WERI-Rb-1 (cell line): Measurements from ENCODE around the gene SOSTDC1.
"Not testable (repeated sequence)": the region's sequence is repeated elsewhere in the genome, so short reads cannot be mapped to it uniquely, and the experiment has no call there.

Source experiments
- DNase-seq: peaks from one replicate; pipeline ENCODE4 v3.0.0-alpha.2; 2020
- H3K27ac ChIP-seq: fragments of 250-450 bp; sonication (Bioruptor Pico); 2 replicates; pipeline ENCODE4 v1.5.1; 2020; ENCODE audit warnings: mild to moderate bottlenecking, moderate library complexity
- H3K27me3 ChIP-seq: fragments of 250-450 bp; sonication (Bioruptor Pico); 2 replicates; pipeline ENCODE4 v1.5.1; 2021; ENCODE audit warnings: mild to moderate bottlenecking, low read depth, moderate library complexity; ENCODE audit not compliant: insufficient read depth, severe bottlenecking
- H3K36me3 ChIP-seq: fragments of 250-450 bp; sonication (Bioruptor Pico); 2 replicates; pipeline ENCODE4 v1.5.1; 2020; ENCODE audit warnings: mild to moderate bottlenecking, moderate library complexity
- H3K4me3 ChIP-seq: 2 replicates; pipeline ENCODE4 v1.5.1; 2011; ENCODE audit warnings: low read depth, mild to moderate bottlenecking, control low read depth, low read length
- H3K9me3 ChIP-seq: fragments of 250-450 bp; sonication (Bioruptor Pico); 2 replicates; pipeline ENCODE4 v1.5.1; 2021; ENCODE audit warnings: mild to moderate bottlenecking, moderate library complexity; ENCODE audit not compliant: severe bottlenecking
- CTCF ChIP-seq: IDR thresholded peaks from 2 replicates; pipeline ENCODE4 v1.5.1; 2011; ENCODE audit warnings: low read depth, mild to moderate bottlenecking, control low read depth, inconsistent platforms, low read length

SOSTDC1 gene

GRCh38 chr7:16479161-16479560, 13.6 kb upstream of the SOSTDC1 start:
- no peaks in the 10 kb centered on the region for H3K27me3 ChIP-seq
- no peaks in the 10 kb centered on the region for H3K9me3 ChIP-seq
- no peaks in the 10 kb centered on the region for H3K36me3 ChIP-seq
- no peak for DNase-seq
- TF ChIP-seq CTCF: no peak
- no peak overlapping the region for H3K27ac ChIP-seq
- no peak overlapping the region for H3K4me3 ChIP-seq

DNA sequence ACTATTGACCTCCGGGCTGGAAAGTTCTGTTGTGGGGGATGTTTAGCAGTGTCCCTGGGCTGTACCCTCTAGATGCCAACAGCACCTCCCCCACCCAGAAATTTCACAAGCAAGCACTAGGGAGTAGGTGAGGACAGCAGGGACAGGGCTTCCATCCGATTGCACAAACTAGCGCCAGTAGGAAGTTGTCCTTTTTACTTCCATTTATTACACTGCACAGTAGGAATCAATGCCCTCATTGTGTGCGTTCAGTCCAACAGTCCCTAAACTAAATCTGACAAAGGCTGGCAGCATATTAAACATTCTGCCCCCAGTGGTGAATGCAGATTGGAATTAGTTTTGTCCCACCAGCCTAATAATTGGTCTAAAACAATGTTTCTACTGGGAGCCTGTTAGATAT, 6.4 kb upstream of the SOSTDC1 start:
- Histone ChIP-seq H3K27ac (no peak overlapping the region), H3K36me3 (no peaks in the 10 kb centered on the region), H3K27me3 (no peaks in the 10 kb centered on the region), H3K9me3 (no peaks in the 10 kb centered on the region), H3K4me3 (no peak overlapping the region)
- no peak for TF ChIP-seq CTCF
- DNase-seq: no peak

DNA sequence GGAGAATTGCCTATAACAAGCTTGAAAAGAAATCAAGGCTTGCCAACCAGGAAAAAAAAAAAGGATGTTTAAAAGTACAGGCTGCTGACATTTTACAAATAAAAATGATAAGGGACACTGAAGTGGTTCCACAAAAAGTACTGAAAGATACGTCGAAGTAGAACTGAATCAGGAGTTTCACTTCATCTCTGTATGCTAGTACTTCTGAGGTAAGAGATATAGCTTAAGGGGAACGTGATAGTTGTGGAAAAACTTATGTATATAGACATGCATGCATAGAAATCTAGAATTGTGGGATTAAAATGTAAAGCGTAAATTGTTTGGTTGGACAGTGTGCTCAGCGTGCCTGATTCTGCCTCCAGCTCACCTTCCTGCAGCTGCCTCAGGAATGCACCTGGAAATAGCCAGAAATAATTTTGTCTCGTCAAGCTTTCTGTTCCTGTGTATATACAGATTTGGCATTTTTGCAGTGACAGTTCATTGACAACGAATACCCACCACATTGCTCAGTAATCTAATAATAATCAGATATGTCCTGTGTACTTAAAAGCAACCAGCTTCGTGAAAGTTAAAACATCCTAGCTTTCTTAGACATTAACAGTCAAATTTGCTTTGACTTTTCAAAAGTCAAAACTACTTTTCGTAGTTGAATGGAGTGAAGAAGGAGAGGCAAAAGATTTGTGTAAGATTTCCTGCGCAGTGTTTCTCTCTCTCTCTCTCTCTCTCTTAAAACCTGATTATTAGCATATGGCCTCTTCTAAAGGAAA, 1.4 kb downstream of the SOSTDC1 start:
- Histone ChIP-seq H3K27me3 (no peaks in the 10 kb centered on the region), H3K36me3 (no peaks in the 10 kb centered on the region), H3K27ac (no peak overlapping the region), H3K4me3 (no peak overlapping the region), H3K9me3 (no peaks in the 10 kb centered on the region)
- TF ChIP-seq CTCF: no peak
- no peak for DNase-seq

DNA sequence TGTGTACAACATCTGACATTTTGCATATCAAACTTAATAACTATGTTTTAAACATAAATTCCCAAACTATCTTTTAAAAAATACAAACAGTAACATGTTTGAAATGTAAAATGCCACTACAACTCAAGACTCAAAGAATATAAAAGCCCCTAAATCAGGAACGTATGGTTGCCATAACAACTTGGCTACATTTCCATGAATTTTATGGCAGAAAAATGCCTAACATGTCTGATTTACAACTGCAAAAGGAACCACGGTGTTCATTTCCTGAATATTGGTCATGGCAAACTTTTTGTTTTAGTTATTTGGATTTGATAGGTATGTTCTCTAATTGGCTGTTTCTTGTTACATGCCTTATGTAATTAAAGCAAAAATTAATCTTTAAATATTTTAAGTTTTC, 2.0 kb downstream of the SOSTDC1 start:
- Histone ChIP-seq H3K36me3 (no peaks in the 10 kb centered on the region), H3K4me3 (no peak overlapping the region), H3K27ac (no peak overlapping the region), H3K9me3 (no peaks in the 10 kb centered on the region), H3K27me3 (no peaks in the 10 kb centered on the region)
- DNase-seq: no peak
- no peak for TF ChIP-seq CTCF

DNA sequence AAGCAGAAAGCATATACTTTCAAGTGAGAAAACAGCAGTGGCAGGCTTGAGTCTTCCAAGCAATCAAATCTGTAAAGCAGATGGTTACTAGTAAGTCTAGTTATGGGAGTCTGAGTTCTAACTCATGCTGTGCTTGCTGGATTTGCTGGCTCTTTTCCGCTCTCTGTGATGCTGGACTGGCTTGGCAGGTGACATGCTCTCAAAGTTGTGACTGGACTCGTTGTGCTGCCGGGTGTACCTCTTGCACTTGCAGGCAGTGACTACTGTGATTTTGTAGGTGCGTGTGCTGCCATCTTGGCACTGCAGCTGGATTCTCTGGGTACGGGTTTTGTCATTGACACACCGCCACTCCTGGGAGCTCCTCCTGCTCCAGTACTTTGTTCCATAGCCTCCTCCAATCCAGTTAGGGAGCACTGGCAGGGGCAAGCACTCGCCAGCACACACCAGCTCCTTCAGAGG, 3.1 kb downstream of the SOSTDC1 start:
- no peak overlapping the region for H3K27ac ChIP-seq
- no peaks in the 10 kb centered on the region for H3K36me3 ChIP-seq
- H3K4me3 ChIP-seq: no peak overlapping the region
- H3K9me3 ChIP-seq: no peaks in the 10 kb centered on the region
- no peak for DNase-seq
- TF ChIP-seq CTCF: no peak
- no peaks in the 10 kb centered on the region for H3K27me3 ChIP-seq

GRCh38 chr7:16460789-16461493, 4.6 kb downstream of the SOSTDC1 start:
- DNase-seq: no peak
- TF ChIP-seq CTCF: no peak

DNA sequence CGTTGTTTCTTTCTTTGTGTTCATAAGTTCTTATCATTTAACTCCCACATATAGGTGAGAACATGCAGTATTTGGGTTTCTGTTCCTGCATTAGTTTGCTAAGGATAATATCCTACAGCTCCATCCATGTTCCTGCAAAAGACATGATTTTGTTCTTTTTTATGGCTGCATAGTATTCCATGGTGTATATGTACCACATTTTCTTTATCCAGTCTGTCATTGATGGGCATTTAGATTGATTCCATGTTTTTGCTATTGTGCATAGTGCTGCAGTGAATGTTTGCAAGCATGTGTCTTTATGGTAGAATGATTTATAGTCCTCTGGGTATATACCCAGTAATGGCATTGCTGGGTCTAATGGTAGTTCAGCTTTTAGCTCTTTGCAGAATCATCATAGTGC, 9.2 kb downstream of the SOSTDC1 start:
- H3K27ac ChIP-seq, H3K9me3 ChIP-seq, H3K36me3 ChIP-seq, DNase-seq, H3K4me3 ChIP-seq, H3K27me3 ChIP-seq: not testable (repeated sequence)

More at GRCh38 chr7:16460789-16461493, 4.6 kb downstream of the SOSTDC1 start:
- Histone ChIP-seq H3K36me3 (no peaks in the 10 kb centered on the region), H3K4me3 (no peak overlapping the region), H3K9me3 (no peaks in the 10 kb centered on the region), H3K27me3 (no peaks in the 10 kb centered on the region), H3K27ac (no peak overlapping the region)
